ENCODE data around the gene DAPK2.

GRCh38 chr15:64017082-64017588, 29.1 kb downstream of the DAPK2 start:
- TF ChIP-seq, protein P1, sequence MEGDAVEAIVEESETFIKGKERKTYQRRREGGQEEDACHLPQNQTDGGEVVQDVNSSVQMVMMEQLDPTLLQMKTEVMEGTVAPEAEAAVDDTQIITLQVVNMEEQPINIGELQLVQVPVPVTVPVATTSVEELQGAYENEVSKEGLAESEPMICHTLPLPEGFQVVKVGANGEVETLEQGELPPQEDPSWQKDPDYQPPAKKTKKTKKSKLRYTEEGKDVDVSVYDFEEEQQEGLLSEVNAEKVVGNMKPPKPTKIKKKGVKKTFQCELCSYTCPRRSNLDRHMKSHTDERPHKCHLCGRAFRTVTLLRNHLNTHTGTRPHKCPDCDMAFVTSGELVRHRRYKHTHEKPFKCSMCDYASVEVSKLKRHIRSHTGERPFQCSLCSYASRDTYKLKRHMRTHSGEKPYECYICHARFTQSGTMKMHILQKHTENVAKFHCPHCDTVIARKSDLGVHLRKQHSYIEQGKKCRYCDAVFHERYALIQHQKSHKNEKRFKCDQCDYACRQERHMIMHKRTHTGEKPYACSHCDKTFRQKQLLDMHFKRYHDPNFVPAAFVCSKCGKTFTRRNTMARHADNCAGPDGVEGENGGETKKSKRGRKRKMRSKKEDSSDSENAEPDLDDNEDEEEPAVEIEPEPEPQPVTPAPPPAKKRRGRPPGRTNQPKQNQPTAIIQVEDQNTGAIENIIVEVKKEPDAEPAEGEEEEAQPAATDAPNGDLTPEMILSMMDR (IDR thresholded peaks at IDR 0.05) = no peak
- 0 out of 5 replicates have a peak, but pooled peaks of 1 of the 2 experiments have one; percentile 16 for TF ChIP-seq RAD21 (conservative IDR thresholded peaks at IDR 0.05 in 1 of 2, IDR thresholded peaks at IDR 0.05 in 1 of 2)
- TF ChIP-seq POLR2A (IDR thresholded peaks at IDR 0.05; ENCODE audit: low read length) = no peak
- no peak for TF ChIP-seq HOXA7 (CRISPR knock-in tag; IDR thresholded peaks at IDR 0.05)
- no peak for TF ChIP-seq MAZ (IDR thresholded peaks at IDR 0.05; ENCODE audit: borderline replicate concordance, low read depth, low read length)
- TF ChIP-seq EHF (CRISPR knock-in tag; IDR thresholded peaks at IDR 0.05) = no peak
- TF ChIP-seq EP300 (IDR thresholded peaks at IDR 0.05) = 0 out of 5 replicates have a peak, but pooled peaks of 1 of the 2 experiments have one; percentile 18
- no peak for TF ChIP-seq MAFK (IDR thresholded peaks at IDR 0.05; ENCODE audit: partially characterized antibody)
- TF ChIP-seq REST (IDR thresholded peaks at IDR 0.05) = no peak
- TF ChIP-seq POLR2AphosphoS2 (conservative IDR thresholded peaks at IDR 0.05; ENCODE audit: low read length) = no peak
- TF ChIP-seq, protein P2, sequence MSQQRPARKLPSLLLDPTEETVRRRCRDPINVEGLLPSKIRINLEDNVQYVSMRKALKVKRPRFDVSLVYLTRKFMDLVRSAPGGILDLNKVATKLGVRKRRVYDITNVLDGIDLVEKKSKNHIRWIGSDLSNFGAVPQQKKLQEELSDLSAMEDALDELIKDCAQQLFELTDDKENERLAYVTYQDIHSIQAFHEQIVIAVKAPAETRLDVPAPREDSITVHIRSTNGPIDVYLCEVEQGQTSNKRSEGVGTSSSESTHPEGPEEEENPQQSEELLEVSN (IDR thresholded peaks at IDR 0.05; ENCODE audit: borderline replicate concordance, low read depth) = no peak

Measured in A549 (cell line).